Measurements from ENCODE around the gene HADHA.

DNA sequence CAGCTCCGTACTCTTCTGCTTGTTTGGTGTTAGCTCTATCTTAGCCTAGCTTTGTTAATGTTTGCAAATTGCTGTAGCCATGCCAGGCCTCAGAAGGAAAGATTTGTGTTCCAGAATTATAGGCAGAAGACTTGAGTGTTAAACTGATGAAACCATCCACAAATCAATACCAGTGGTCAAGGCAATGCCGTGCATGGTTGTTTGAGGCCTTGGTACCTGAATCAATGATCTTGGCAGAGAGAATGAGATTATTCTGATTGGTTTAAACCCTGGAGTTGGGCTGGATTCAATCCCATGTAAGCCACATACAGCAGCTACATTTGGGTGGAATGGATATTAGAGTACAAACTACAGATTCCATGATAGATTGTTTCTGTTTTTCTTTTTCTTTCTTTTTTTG lies 5.2 kb upstream of the HADHA start:
- TF ChIP-seq, protein P1, sequence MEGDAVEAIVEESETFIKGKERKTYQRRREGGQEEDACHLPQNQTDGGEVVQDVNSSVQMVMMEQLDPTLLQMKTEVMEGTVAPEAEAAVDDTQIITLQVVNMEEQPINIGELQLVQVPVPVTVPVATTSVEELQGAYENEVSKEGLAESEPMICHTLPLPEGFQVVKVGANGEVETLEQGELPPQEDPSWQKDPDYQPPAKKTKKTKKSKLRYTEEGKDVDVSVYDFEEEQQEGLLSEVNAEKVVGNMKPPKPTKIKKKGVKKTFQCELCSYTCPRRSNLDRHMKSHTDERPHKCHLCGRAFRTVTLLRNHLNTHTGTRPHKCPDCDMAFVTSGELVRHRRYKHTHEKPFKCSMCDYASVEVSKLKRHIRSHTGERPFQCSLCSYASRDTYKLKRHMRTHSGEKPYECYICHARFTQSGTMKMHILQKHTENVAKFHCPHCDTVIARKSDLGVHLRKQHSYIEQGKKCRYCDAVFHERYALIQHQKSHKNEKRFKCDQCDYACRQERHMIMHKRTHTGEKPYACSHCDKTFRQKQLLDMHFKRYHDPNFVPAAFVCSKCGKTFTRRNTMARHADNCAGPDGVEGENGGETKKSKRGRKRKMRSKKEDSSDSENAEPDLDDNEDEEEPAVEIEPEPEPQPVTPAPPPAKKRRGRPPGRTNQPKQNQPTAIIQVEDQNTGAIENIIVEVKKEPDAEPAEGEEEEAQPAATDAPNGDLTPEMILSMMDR (optimal IDR thresholded peaks at IDR 0.05 in 1 of 3, IDR thresholded peaks at IDR 0.05 in 1 of 3, conservative IDR thresholded peaks at IDR 0.05 in 1 of 3; ENCODE audit: extremely low read depth in 1 of 3, insufficient read depth in 2 of 3, low read length in 3 of 3): no peak
- no peak for TF ChIP-seq EZH2 (IDR thresholded peaks at IDR 0.05; ENCODE audit: low read length)

Data from keratinocyte (primary cell).